ENCODE measurements around the gene MPP3. TPM values are rescaled to one million over a fixed set of nuclear protein-coding genes. Genes with fewer than 3 reads are reported as not detected.

MPP3 gene
- polyA plus RNA-seq, 1 donor (not counting 4 experiments of a cell fraction or from before 2014, with no cell fraction given) = 7.4 TPM

DNA sequence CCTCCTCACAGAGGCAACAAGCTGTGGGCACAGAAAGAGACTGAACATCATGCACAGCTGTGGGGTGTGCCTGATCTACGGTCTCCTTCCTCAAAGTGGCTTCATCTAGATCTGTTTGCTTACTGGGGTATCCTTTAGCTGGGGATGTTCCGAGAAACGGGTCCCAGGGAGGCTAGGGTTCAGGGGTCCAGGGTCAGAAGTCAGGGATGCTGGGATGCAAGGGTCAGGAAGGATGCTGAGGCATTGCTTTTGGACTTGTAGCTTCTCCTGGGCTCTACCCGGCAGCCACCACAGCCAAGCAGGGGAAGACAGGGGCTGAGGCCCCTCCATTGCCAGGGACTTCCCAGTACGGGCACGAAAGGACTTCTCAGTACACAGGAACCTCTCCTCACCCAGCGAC, 20.6 kb upstream of the MPP3 start:
- TF ChIP-seq EZH2 (IDR thresholded peaks at IDR 0.05; ENCODE audit: low read length) = no peak
- H3K9me3 ChIP-seq (ENCODE audit: control insufficient read depth, low read depth, low read length) = no peaks in the 10 kb centered on the region
- H2AFZ ChIP-seq (ENCODE audit: control insufficient read depth, low read length) = no peak overlapping the region
- H3K4me1 ChIP-seq (ENCODE audit: control insufficient read depth, extremely low read depth, insufficient read depth, low read length) = no peaks in the 10 kb centered on the region
- no peaks in the 10 kb centered on the region for H4K20me1 ChIP-seq (ENCODE audit: control insufficient read depth, extremely low read depth, insufficient read depth, low read length)
- no peaks in the 10 kb centered on the region for H3K36me3 ChIP-seq (ENCODE audit: control insufficient read depth in 2 of 2, extremely low read depth in 1 of 2, insufficient read depth in 2 of 2, low read length in 2 of 2)
- H3K79me2 ChIP-seq (ENCODE audit: control insufficient read depth, insufficient read depth, low read length) = no peaks in the 10 kb centered on the region
- dilution Hi-C loops (cut with MboI; ENCODE audit: extremely low pct_ligation_motif_present, low sequenced_read_pairs) = no loop called here
- FAIRE-seq = no peak
- H3K4me2 ChIP-seq (ENCODE audit: control insufficient read depth, extremely low read depth, insufficient read depth, low read depth, low read length) = no peak overlapping the region
- H3K27me3 ChIP-seq (ENCODE audit: control insufficient read depth, extremely low read depth, insufficient read depth, low read length) = peaks cover 37% of the 10 kb centered on the region
- no peak for DNase-seq (ENCODE audit: low read depth, low spot score)
- H3K9ac ChIP-seq (ENCODE audit: control insufficient read depth, extremely low read depth, insufficient read depth, low read length) = no peak overlapping the region
- no peaks in the 10 kb centered on the region for H3K9me1 ChIP-seq (ENCODE audit: control insufficient read depth, extremely low read depth, insufficient read depth, low read length)
- no peak overlapping the region for H3K4me3 ChIP-seq (ENCODE audit: control insufficient read depth in 2 of 3, extremely low read depth in 1 of 3, insufficient read depth in 2 of 3, low read depth in 1 of 3, low read length in 3 of 3)
- no peak overlapping the region for H3K27ac ChIP-seq (ENCODE audit: control insufficient read depth, insufficient read depth, low read length)

DNA sequence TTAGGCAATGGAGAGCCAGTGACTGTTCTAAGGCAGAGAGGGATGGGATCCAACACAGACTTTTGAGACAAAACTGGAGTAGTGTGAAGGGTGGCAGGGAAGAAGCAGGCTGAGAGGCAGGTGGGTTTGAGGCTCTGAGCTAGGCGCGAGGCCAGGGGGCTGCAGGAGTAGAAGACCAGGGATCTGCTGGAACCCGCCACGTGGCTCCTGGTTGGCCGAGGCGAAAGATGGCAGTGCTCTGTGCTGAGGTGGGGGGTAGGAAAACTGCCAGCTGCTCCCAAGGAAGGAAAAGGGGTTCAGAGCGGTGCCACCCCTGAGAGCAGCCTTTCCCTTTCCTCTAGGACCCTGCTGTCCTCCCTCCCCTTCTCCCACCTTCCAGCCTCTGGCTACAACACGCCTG, 19.6 kb upstream of the MPP3 start:
- no peaks in the 10 kb centered on the region for H3K4me1 ChIP-seq (ENCODE audit: control insufficient read depth, extremely low read depth, insufficient read depth, low read length)
- no peak overlapping the region for H3K9ac ChIP-seq (ENCODE audit: control insufficient read depth, extremely low read depth, insufficient read depth, low read length)
- H3K9me1 ChIP-seq (ENCODE audit: control insufficient read depth, extremely low read depth, insufficient read depth, low read length) = no peaks in the 10 kb centered on the region
- H4K20me1 ChIP-seq (ENCODE audit: control insufficient read depth, extremely low read depth, insufficient read depth, low read length) = no peaks in the 10 kb centered on the region
- no peak overlapping the region for H3K27ac ChIP-seq (ENCODE audit: control insufficient read depth, insufficient read depth, low read length)
- TF ChIP-seq, protein P1, sequence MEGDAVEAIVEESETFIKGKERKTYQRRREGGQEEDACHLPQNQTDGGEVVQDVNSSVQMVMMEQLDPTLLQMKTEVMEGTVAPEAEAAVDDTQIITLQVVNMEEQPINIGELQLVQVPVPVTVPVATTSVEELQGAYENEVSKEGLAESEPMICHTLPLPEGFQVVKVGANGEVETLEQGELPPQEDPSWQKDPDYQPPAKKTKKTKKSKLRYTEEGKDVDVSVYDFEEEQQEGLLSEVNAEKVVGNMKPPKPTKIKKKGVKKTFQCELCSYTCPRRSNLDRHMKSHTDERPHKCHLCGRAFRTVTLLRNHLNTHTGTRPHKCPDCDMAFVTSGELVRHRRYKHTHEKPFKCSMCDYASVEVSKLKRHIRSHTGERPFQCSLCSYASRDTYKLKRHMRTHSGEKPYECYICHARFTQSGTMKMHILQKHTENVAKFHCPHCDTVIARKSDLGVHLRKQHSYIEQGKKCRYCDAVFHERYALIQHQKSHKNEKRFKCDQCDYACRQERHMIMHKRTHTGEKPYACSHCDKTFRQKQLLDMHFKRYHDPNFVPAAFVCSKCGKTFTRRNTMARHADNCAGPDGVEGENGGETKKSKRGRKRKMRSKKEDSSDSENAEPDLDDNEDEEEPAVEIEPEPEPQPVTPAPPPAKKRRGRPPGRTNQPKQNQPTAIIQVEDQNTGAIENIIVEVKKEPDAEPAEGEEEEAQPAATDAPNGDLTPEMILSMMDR (optimal IDR thresholded peaks at IDR 0.05 in 1 of 3, IDR thresholded peaks at IDR 0.05 in 1 of 3, conservative IDR thresholded peaks at IDR 0.05 in 1 of 3; ENCODE audit: extremely low read depth in 1 of 3, insufficient read depth in 2 of 3, low read length in 3 of 3) = no peak
- no peak for TF ChIP-seq EZH2 (IDR thresholded peaks at IDR 0.05; ENCODE audit: low read length)
- H3K79me2 ChIP-seq (ENCODE audit: control insufficient read depth, insufficient read depth, low read length) = no peaks in the 10 kb centered on the region
- FAIRE-seq (no peak), DNase-seq (ENCODE audit: low read depth, low spot score) (no peak)
- H3K4me2 ChIP-seq (ENCODE audit: control insufficient read depth, extremely low read depth, insufficient read depth, low read depth, low read length) = no peak overlapping the region
- dilution Hi-C loops (cut with MboI; ENCODE audit: extremely low pct_ligation_motif_present, low sequenced_read_pairs) = no loop called here
- H3K36me3 ChIP-seq (ENCODE audit: control insufficient read depth in 2 of 2, extremely low read depth in 1 of 2, insufficient read depth in 2 of 2, low read length in 2 of 2) = no peaks in the 10 kb centered on the region
- peaks cover 38% of the 10 kb centered on the region for H3K27me3 ChIP-seq (ENCODE audit: control insufficient read depth, extremely low read depth, insufficient read depth, low read length)
- no peak overlapping the region for H2AFZ ChIP-seq (ENCODE audit: control insufficient read depth, low read length)
- H3K4me3 ChIP-seq (ENCODE audit: control insufficient read depth in 2 of 3, extremely low read depth in 1 of 3, insufficient read depth in 2 of 3, low read depth in 1 of 3, low read length in 3 of 3) = no peak overlapping the region
- no peaks in the 10 kb centered on the region for H3K9me3 ChIP-seq (ENCODE audit: control insufficient read depth, low read depth, low read length)

DNA sequence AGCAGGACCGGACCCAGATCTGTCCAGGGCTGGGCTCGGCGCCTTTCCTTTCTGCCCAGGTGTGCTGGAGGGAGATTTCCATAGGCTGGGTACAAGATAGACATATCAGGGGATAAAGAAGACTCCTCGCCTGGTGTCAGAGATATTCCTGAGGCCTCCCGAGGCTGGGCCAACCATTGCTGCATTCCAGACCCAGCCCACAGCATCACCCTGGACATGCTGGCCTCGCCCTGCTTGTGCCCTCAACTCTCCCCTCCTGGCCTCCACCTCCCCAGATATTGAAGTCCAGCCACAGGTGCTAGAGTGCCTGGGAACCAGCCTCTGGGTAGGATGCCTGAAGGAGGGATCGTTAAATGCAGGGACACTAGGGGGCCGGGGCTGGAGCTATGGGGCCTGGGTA, 16.2 kb upstream of the MPP3 start:
- no peaks in the 10 kb centered on the region for H3K9me1 ChIP-seq (ENCODE audit: control insufficient read depth, extremely low read depth, insufficient read depth, low read length)
- H3K4me2 ChIP-seq (ENCODE audit: control insufficient read depth, extremely low read depth, insufficient read depth, low read depth, low read length) = no peak overlapping the region
- H3K9me3 ChIP-seq (ENCODE audit: control insufficient read depth, low read depth, low read length) = no peaks in the 10 kb centered on the region
- H3K79me2 ChIP-seq (ENCODE audit: control insufficient read depth, insufficient read depth, low read length) = no peaks in the 10 kb centered on the region
- dilution Hi-C loops (cut with MboI; ENCODE audit: extremely low pct_ligation_motif_present, low sequenced_read_pairs) = no loop called here
- TF ChIP-seq, protein P1 (optimal IDR thresholded peaks at IDR 0.05 in 1 of 3, IDR thresholded peaks at IDR 0.05 in 1 of 3, conservative IDR thresholded peaks at IDR 0.05 in 1 of 3; ENCODE audit: extremely low read depth in 1 of 3, insufficient read depth in 2 of 3, low read length in 3 of 3) = no peak
- TF ChIP-seq EZH2 (IDR thresholded peaks at IDR 0.05; ENCODE audit: low read length) = no peak
- no peak overlapping the region for H3K9ac ChIP-seq (ENCODE audit: control insufficient read depth, extremely low read depth, insufficient read depth, low read length)
- H3K27me3 ChIP-seq (ENCODE audit: control insufficient read depth, extremely low read depth, insufficient read depth, low read length) = peaks cover 20% of the 10 kb centered on the region
- H3K27ac ChIP-seq (ENCODE audit: control insufficient read depth, insufficient read depth, low read length) = no peak overlapping the region
- no peaks in the 10 kb centered on the region for H4K20me1 ChIP-seq (ENCODE audit: control insufficient read depth, extremely low read depth, insufficient read depth, low read length)
- no peaks in the 10 kb centered on the region for H3K36me3 ChIP-seq (ENCODE audit: control insufficient read depth in 2 of 2, extremely low read depth in 1 of 2, insufficient read depth in 2 of 2, low read length in 2 of 2)
- no peak overlapping the region for H2AFZ ChIP-seq (ENCODE audit: control insufficient read depth, low read length)
- no peak overlapping the region for H3K4me3 ChIP-seq (ENCODE audit: control insufficient read depth in 2 of 3, extremely low read depth in 1 of 3, insufficient read depth in 2 of 3, low read depth in 1 of 3, low read length in 3 of 3)
- DNase-seq (ENCODE audit: low read depth, low spot score) (no peak), FAIRE-seq (no peak)
- H3K4me1 ChIP-seq (ENCODE audit: control insufficient read depth, extremely low read depth, insufficient read depth, low read length) = peaks cover 3% of the 10 kb centered on the region

All from keratinocyte (primary cell).